ENCODE data around the gene FAM120B. TPM values are rescaled to one million over a fixed set of nuclear protein-coding genes. Genes with fewer than 3 reads are reported as not detected.
"Not testable (repeated sequence)": the region's sequence is repeated elsewhere in the genome, so short reads cannot be mapped to it uniquely, and the experiment has no call there.

FAM120B gene
- total RNA-seq, 6 experiments from 2014 or later = 9.5 to 15.7 (median 13.1) TPM

DNA sequence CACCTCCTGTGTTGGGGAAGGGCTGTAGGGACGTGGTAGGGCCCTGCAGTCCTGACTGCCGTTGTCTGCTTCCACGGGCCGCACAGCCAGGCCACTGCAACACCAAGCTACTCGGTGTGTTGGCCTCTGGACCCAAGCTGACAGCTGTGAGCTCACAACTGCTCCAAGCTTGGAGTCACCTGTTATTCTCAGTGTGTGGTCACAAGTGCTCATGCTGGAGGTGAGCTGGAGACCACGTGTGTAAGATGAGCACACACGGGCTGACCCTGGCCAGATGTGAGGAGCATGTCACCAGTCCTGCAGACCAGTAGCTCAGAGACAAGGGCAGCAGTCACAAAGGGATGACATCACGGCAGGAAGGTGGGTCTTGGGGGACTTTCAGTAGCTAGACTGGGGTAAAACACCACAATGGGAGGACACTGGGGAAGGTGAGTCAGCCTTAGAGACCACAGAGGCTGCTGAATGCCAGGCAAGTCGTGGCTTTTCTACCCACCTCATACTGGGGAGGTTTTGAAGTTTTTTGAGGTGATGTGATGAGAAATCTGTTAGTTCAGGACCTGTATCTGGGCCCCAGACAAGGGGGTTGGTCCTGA is 87.3 kb downstream of the FAM120B start:
- Histone ChIP-seq H3K4me1 (no peaks in the 10 kb centered on the region), H3K27ac (no peak overlapping the region), H3K9me3 (no peaks in the 10 kb centered on the region), H3K4me3 (no peak overlapping the region), H3K36me3 (peaks cover 0 to 49% (median 8%) of the 10 kb centered on the region in 4 donors), H3K27me3 (no peaks in the 10 kb centered on the region)
- 93% methylated on average over 3 of the region's 9 CpGs for WGBS (ENCODE audit: insufficient coverage, low coverage, low lambda C conversion rate, missing lambda C conversion rate)
- intact Hi-C loops (cut with DNase I) = no loop called here
- TF ChIP-seq, protein P1, sequence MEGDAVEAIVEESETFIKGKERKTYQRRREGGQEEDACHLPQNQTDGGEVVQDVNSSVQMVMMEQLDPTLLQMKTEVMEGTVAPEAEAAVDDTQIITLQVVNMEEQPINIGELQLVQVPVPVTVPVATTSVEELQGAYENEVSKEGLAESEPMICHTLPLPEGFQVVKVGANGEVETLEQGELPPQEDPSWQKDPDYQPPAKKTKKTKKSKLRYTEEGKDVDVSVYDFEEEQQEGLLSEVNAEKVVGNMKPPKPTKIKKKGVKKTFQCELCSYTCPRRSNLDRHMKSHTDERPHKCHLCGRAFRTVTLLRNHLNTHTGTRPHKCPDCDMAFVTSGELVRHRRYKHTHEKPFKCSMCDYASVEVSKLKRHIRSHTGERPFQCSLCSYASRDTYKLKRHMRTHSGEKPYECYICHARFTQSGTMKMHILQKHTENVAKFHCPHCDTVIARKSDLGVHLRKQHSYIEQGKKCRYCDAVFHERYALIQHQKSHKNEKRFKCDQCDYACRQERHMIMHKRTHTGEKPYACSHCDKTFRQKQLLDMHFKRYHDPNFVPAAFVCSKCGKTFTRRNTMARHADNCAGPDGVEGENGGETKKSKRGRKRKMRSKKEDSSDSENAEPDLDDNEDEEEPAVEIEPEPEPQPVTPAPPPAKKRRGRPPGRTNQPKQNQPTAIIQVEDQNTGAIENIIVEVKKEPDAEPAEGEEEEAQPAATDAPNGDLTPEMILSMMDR (IDR thresholded peaks at IDR 0.05) = no peak
- TF ChIP-seq POLR2A (IDR thresholded peaks at IDR 0.05) = no peak
- no peak for DNase-seq
- no peak for ATAC-seq

DNA sequence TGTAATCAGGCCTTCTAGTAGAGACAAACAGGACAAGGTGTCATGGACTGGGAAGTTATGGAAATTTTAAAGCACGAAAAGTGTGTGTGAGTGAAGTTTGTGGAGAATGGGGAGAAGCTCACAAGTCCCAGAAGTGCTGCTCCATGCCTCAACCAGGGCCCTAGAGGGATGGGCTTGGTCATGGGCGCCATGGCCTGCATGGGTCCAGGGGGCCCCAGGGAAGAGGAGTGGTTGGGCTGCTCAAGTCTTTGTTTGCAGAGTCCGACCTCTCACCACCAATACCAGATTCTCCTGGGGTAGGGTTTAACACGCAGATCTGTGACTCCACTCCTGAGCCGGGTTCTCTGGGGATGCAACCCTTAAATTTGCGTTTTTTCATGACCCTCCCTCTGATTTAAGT is 88.4 kb downstream of the FAM120B start:
- TF ChIP-seq, protein P1 (IDR thresholded peaks at IDR 0.05) = no peak
- TF ChIP-seq POLR2A (IDR thresholded peaks at IDR 0.05) = no peak
- intact Hi-C loops (cut with DNase I) = no loop called here
- no peak overlapping the region for H3K4me3 ChIP-seq
- H3K4me1 ChIP-seq = no peaks in the 10 kb centered on the region
- H3K27me3 ChIP-seq = no peaks in the 10 kb centered on the region
- WGBS (ENCODE audit: insufficient coverage, low coverage, low lambda C conversion rate, missing lambda C conversion rate) = 95% methylated on average over 5 of the region's 6 CpGs
- H3K9me3 ChIP-seq = no peaks in the 10 kb centered on the region
- DNase-seq (no peak), ATAC-seq (no peak)
- peaks cover 0 to 43% (median 8%) of the 10 kb centered on the region in 4 donors for H3K36me3 ChIP-seq
- no peak overlapping the region for H3K27ac ChIP-seq

DNA sequence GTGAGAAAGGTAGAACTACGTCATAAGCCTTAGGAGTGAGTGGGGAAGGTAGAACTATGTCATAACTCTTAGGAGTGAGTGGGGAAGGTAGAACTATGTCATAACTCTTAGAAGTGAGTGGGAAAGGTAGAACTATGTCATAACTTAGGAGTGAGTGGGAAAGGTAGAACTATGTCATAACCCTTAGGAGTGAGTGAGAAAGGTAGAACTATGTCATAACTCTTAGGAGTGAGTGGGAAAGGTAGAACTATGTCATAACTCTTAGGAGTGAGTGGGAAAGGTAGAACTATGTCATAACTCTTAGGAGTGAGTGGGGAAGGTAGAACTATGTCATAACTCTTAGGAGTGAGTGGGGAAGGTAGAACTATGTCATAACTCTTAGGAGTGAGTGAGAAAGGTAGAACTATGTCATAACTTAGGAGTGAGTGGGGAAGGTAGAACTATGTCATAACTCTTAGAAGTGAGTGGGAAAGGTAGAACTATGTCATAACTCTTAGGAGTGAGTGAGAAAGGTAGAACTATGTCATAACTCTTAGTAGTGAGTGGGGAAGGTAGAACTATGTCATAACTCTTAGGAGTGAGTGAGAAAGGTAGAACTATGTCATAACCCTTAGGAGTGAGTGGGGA is 92.3 kb downstream of the FAM120B start:
- H3K36me3 ChIP-seq = peaks cover 0 to 46% (median 6%) of the 10 kb centered on the region in 4 donors
- H3K4me3 ChIP-seq = not testable (repeated sequence)

DNA sequence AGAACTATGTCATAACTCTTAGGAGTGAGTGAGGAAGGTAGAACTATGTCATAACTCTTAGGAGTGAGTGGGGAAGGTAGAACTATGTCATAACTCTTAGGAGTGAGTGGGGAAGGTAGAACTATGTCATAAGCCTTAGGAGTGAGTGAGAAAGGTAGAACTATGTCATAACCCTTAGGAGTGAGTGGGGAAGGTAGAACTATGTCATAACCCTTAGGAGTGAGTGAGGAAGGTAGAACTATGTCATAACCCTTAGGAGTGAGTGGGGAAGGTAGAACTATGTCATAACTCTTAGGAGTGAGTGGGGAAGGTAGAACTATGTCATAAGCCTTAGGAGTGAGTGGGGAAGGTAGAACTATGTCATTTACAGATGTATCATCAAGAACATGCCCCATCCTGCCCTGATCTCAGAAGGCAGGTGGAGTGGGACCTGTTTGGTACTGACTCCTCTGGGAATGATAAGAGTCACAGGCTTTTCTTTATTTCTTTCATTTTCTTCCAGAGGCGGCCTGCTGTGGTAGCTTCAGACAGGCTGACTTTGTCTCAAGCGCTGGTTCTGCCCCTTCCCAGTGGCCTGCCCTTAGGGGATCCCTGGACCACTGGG is 93.5 kb downstream of the FAM120B start:
- H3K4me3 ChIP-seq; ATAC-seq; DNase-seq; H3K9me3 ChIP-seq; H3K4me1 ChIP-seq; H3K27me3 ChIP-seq; H3K27ac ChIP-seq; intact Hi-C loops (cut with DNase I): not testable (repeated sequence)
- 42% methylated on average over 2 of the region's 2 CpGs for WGBS (ENCODE audit: insufficient coverage, low coverage, low lambda C conversion rate, missing lambda C conversion rate)
- H3K36me3 ChIP-seq = peaks cover 0 to 52% (median 6%) of the 10 kb centered on the region in 4 donors

More for the DNA sequence above, 92.3 kb downstream of the FAM120B start:
- WGBS (ENCODE audit: insufficient coverage, low coverage, low lambda C conversion rate, missing lambda C conversion rate) = 93% methylated on average over 1 of the region's 1 CpG
- H3K9me3 ChIP-seq; intact Hi-C loops (cut with DNase I); ATAC-seq; DNase-seq; H3K4me1 ChIP-seq; H3K27ac ChIP-seq; H3K27me3 ChIP-seq: not testable (repeated sequence)

DNA sequence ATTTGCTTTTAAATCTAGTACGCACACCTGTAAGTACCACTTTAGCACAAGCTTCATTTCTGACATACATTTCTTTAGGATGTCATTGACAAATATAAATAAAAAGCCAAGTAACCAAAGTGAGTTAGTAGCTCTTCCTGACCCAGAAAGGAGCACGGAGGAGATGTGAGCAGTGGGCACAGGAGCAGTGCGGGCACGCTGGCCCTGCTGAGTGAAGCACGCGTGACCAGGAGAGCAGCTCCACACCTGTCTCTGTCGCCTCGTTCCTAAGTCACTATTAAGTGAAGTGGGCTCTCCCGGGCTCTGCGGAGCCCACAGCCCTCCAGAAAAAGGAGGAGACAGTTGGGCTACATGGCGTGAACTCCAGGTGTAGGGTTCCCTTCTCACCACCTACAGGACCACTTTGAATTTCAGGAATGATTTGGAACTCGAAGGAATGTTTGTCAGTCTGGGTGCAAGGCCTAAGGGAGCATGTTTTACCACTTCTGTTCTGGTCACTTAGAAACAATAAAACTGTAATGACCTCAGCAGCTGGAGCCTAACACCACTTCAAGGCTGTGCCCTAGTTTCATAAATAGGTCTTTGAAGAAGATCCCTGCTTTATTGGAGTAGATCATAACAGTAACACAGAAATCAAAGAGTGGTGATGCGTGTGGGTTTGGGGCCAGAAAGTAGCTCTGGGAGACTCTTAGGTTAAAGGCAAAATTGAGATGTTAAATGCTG is 95.9 kb downstream of the FAM120B start:
- intact Hi-C loops (cut with DNase I) = no loop called here
- no peak overlapping the region for H3K27ac ChIP-seq
- DNase-seq (no peak), ATAC-seq (no peak)
- peaks cover 0 to 38% (median 6%) of the 10 kb centered on the region in 4 donors for H3K36me3 ChIP-seq
- WGBS (ENCODE audit: insufficient coverage, low coverage, low lambda C conversion rate, missing lambda C conversion rate) = 76% methylated on average over 5 of the region's 13 CpGs
- H3K9me3 ChIP-seq = no peaks in the 10 kb centered on the region
- no peak overlapping the region for H3K4me3 ChIP-seq
- H3K27me3 ChIP-seq = no peaks in the 10 kb centered on the region
- H3K4me1 ChIP-seq = no peaks in the 10 kb centered on the region
- TF ChIP-seq, protein P1 (IDR thresholded peaks at IDR 0.05) = no peak
- TF ChIP-seq POLR2A (IDR thresholded peaks at IDR 0.05) = no peak
